C1 segment of cervical spinal cord (tissue), 14 donors: Measurements from ENCODE around the gene CHD9.

ENCODE experiments used
- DNase-seq, 14 donors: peaks; one replicate each; lab custom pipeline; 2025; lab: John Stamatoyannopoulos, UW

Gene CHD9

GRCh38 chr16:53369921-53370320 is 315.1 kb downstream of the CHD9 start:
- no peak for DNase-seq

GRCh38 chr16:53370827-53371226 is 316.0 kb downstream of the CHD9 start:
- no peak for DNase-seq

GRCh38 chr16:53372992-53373871 is 318.4 kb downstream of the CHD9 start:
- no peak for DNase-seq

GRCh38 chr16:53374800-53375199 is 320.0 kb downstream of the CHD9 start:
- no peak for DNase-seq

GRCh38 chr16:53378138-53378537 is 323.3 kb downstream of the CHD9 start:
- DNase-seq, result no peak
